ENCODE results near the gene XIAP.
"Not testable (repeated sequence)": the region's sequence is repeated elsewhere in the genome, so short reads cannot be mapped to it uniquely, and the experiment has no call there.

Gene XIAP

GRCh38 chrX:123876177-123876576 lies 16.3 kb downstream of the XIAP start:
- no peak for DNase-seq (ENCODE audit: low read depth)

GRCh38 chrX:123876844-123877243 lies 17.0 kb downstream of the XIAP start:
- no peak for DNase-seq (ENCODE audit: low read depth)

- no peak for DNase-seq (ENCODE audit: low read depth)
Observed at GRCh38 chrX:123878252-123878721, 18.4 kb downstream of the XIAP start.

GRCh38 chrX:123881330-123881729 lies 21.5 kb downstream of the XIAP start:
- DNase-seq (ENCODE audit: low read depth) = no peak

- DNase-seq (ENCODE audit: low read depth) = no peak
Observed at GRCh38 chrX:123882391-123882790, 22.5 kb downstream of the XIAP start.

- no peak for DNase-seq (ENCODE audit: low read depth)
Observed at GRCh38 chrX:123884809-123885408, 25.1 kb downstream of the XIAP start.

- no peak for DNase-seq (ENCODE audit: low read depth)
Observed at GRCh38 chrX:123899701-123900100, 39.8 kb downstream of the XIAP start.

- DNase-seq (ENCODE audit: low read depth) = not testable (repeated sequence)
Observed at GRCh38 chrX:123903261-123903660, 43.4 kb downstream of the XIAP start.

GRCh38 chrX:123905332-123905731 lies 45.5 kb downstream of the XIAP start:
- no peak for DNase-seq (ENCODE audit: low read depth)

GRCh38 chrX:123906557-123907316 lies 46.9 kb downstream of the XIAP start:
- no peak for DNase-seq (ENCODE audit: low read depth)

GRCh38 chrX:123909523-123909922 lies 49.7 kb downstream of the XIAP start:
- no peak for DNase-seq (ENCODE audit: low read depth)

- no peak for DNase-seq (ENCODE audit: low read depth)
Observed at GRCh38 chrX:123917069-123917468, 57.2 kb downstream of the XIAP start.

- no peak for DNase-seq (ENCODE audit: low read depth)
Observed at GRCh38 chrX:123918106-123918721, 58.4 kb downstream of the XIAP start.

- DNase-seq (ENCODE audit: low read depth) = no peak
Observed at GRCh38 chrX:123920105-123920785, 60.4 kb downstream of the XIAP start.

GRCh38 chrX:123923211-123923610 lies 63.4 kb downstream of the XIAP start:
- no peak for DNase-seq (ENCODE audit: low read depth)

- no peak for DNase-seq (ENCODE audit: low read depth)
Observed at GRCh38 chrX:123924186-123924585, 64.3 kb downstream of the XIAP start.

GRCh38 chrX:123927845-123928244 lies 68.0 kb downstream of the XIAP start:
- DNase-seq (ENCODE audit: low read depth) = no peak

GRCh38 chrX:123932055-123932454 lies 72.2 kb downstream of the XIAP start:
- DNase-seq (ENCODE audit: low read depth) = not testable (repeated sequence)

GRCh38 chrX:123943074-123943473 lies 83.2 kb downstream of the XIAP start:
- DNase-seq (ENCODE audit: low read depth) = no peak

GRCh38 chrX:123943488-123943887 lies 83.6 kb downstream of the XIAP start:
- DNase-seq (ENCODE audit: low read depth) = no peak

GRCh38 chrX:123949846-123950245 lies 90.0 kb downstream of the XIAP start:
- no peak for DNase-seq (ENCODE audit: low read depth)

GRCh38 chrX:123959281-123960063 lies 99.6 kb downstream of the XIAP start:
- no peak for DNase-seq (ENCODE audit: low read depth)

All from stimulated activated CD8-positive, alpha-beta memory T cell treated with anti-CD3 and anti-CD28 coated beads, Interleukin-15, amount 100 ng/mL, for 1 hour (primary cell).